Measurements from ENCODE around the gene KCNK1.

The KCNK1 gene

GRCh38 chr1:233707880-233708815 lies 94.2 kb downstream of the KCNK1 start:
- DNase-seq, result no peak

GRCh38 chr1:233710031-233710430 lies 96.1 kb downstream of the KCNK1 start:
- DNase-seq, result no peak

- no peak for DNase-seq
Observed at GRCh38 chr1:233710507-233710906, 96.6 kb downstream of the KCNK1 start.

GRCh38 chr1:233714631-233715217 lies 100.8 kb downstream of the KCNK1 start:
- no peak for DNase-seq

GRCh38 chr1:233718057-233718456 lies 104.2 kb downstream of the KCNK1 start:
- DNase-seq, result no peak

GRCh38 chr1:233719655-233720341 lies 105.9 kb downstream of the KCNK1 start:
- DNase-seq, result no peak

- DNase-seq, result no peak
Observed at GRCh38 chr1:233721004-233721595, 107.2 kb downstream of the KCNK1 start.

All from GF-D8 (cell line).